Activated CD4-positive, alpha-beta T cell treated with anti-CD3 and anti-CD28 coated beads, Interleukin-2, Interleukin-4, amounts not matched to agents 100 ng/mL and 50 ng/mL, durations not matched to agents 16 hours and 8 hours (primary cell): ENCODE data around the gene MEF2C.
"Not testable (repeated sequence)": the region's sequence is repeated elsewhere in the genome, so short reads cannot be mapped to it uniquely, and the experiment has no call there.

Source experiments
- DNase-seq: peaks from one replicate; pipeline ENCODE4 v3.0.0-alpha.2; 2020; ENCODE audit warnings: low spot score

The MEF2C gene

DNA sequence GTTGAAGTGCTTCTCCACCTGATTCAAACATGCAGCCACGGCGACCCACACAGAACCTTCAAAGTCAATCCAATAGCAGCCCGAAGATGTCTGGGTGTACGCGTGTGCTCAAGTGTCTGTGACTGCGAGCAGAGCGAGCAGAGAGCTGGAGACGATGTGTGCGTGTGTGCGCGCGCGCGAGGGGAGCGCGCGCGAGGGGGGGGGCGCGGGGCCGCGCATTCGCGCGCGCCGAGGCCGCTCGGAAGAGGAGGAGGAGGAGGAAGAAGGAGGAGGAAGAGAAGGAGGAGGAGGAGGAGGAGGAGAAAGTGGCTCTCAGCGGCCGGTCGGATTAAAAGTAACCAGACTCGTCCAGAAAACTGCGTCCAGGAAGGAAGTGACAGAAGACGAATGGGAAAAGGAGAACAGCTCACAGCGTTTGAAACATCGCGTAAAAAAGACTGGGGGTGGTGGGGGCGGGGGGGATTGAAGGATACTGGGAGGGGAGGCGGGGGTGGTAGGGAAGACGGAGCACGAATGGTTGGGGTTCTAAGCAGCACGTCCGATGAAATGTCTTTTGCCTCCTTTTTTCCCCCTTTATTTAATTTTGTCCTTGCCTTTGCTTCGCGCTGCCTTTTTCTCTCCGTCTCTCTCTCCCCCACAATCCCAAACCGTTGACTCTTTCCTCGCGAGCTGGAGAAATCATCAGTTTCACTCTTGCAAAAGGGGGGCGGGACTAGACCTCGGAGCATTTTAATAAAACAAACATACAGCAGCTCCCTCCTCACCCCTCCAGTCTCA is at the start of gene MEF2C:
Gene MEF2C, minus strand, starts transcription at position 126 of the 777 bp plus-strand sequence. CDS start 59,396 bp downstream, outside the sequence.
- DNase-seq, result peak; percentile 21

DNA sequence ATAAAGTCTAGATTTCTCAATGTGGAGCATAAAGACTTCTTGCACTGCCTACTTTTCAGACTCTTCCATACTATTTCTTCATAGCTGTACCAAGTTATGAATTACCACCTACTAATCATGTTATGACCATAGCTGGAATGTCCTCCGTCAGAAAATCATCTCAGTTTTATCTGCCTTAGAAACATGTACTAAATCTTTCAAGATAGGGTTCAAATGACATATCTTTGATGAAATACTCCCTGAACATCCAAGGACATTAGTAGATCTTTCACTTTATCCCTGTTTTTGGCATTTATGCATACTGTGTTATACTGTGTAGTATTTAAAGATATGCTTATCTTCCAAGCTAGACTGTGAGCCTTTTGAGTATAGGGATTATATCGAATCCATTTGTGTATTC is 49.6 kb upstream of the MEF2C start:
- no peak for DNase-seq

DNA sequence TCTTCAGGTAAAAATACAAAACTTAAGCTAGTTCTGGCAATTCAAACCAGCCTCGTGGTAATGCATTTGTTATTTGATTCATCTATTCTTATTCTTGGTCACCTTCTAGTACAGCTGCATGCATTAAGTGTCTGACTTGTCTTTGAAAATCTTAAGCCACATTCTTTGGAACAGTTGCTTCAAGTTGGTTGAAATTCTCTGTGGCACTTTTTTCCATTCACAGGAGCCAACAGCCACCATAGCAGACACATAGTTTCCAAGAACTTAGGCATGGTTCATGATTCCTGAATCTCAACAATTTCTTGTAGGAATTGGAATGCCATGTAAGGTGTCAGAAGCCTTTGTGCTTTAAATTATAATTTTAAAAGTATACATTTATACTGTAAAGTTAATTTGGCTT is 47.4 kb upstream of the MEF2C start:
- no peak for DNase-seq

DNA sequence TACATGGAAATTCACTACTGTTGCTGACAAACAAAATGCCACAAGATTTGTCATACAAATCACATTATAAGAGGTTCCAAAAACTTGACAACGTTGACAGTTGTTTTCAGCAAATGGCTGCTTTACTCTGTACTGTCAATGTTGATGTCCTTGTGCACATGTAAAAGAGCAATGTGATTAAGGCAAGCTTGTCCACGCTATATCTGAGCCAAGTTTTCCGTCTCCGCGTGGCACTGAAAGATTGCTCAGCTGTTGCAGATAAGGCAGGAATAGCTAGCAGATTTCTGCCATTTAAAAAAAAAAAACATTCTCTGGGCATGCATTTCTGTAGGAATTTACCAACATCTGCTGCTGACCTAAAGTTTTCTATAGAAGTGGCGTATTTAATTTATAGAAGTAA is 46.4 kb upstream of the MEF2C start:
- DNase-seq, result no peak

DNA sequence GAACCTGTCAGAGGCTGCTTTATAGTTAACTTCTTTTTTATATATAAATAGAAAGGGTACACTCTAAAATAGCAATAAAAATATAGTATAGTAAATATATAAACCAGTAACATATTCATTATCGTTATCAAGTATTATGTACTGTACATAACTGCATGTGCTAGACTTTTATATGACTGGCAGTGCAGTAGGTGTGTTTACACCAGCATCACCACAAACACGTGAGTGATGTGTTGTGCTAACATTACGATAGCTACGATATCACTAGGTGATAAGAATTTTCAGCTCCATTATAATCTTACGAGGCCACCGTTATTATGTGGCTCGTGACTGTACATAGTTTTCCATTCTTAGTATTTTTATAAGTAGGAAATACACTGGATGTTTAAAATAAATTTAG is 43.8 kb upstream of the MEF2C start:
- DNase-seq, result no peak

DNA sequence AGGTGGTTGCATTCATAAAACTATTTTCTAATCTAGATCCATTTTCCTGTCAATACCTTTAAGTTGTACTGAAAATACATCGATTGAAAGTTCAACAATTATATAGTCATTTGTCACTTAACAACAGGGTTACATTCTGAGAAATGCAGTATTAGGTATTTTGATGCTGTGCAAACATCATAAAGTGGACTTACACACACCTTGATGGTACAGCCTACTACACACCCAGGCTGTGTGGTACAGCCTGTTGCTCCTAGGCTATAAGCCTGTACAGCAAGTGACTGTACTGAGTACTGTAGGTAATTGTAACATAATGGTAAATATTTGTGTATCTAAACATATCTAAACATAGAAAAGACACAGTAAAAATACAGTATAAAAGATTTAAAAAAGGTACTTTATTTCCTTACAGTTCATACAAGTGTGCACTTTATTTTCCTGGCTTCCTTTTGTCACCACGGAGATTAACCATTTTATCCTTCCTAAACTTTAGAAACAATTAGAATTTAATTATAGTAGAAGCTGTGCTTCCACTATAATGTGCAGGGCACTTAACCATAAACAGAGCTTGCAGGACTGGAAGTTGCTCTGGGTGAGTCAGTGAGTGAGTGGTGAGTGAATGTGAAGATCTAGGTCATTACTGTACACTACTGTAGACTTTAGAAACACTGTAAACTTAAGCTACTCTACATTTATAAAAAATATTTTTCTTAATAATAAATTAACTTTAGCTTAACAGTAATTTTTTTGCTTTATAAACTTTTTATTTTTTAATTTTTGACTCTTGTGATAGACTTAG is 42.9 kb upstream of the MEF2C start:
- no peak for DNase-seq

DNA sequence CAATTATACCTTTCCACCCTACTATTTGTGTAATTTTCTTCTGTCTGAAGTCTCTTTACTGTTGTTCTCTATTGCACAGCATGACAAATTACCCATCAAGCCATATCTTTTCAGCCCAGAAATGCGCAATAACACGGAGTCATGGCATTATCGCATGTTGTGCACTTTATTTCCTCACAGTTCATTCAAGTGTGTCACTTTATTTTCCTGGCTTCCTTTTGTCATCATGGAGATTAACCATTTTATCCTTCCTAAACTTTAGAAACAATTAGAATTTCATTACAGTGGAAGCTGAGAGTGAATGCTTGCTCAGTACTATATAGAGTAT is 41.3 kb upstream of the MEF2C start:
- DNase-seq, result no peak

DNA sequence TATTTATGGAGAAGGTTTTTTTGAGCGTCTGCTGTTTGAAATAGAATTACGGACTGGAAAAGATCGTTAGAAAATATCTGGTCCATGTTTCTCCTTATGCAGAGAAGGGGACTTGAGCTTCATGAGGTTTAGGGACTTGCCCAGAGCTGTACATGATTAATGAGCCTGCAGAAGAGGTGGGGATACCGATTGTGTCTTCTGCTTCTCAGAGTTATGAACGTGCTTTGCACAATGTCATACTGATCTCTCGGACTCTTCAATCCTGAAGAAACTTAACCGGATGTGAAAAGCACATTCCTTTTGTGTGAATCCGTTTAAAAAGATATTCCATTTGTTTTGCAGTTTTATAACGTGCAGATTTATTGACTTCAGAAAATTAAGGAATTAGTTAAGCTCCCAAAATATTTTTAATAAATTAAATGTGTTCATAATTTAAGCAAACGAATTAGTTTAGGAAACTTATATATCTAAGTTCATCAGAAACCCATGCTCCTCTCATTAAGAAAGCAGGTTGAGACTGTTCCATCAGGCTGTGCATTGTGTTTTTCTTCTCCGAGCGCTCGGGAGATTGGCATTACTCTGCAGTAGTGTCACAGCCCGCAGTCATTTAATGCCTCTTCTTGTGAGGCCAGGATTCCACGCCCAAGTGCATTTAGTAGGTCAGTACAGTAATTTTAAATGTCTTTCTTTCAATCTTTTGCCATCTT is 40.8 kb upstream of the MEF2C start:
- DNase-seq, result no peak

DNA sequence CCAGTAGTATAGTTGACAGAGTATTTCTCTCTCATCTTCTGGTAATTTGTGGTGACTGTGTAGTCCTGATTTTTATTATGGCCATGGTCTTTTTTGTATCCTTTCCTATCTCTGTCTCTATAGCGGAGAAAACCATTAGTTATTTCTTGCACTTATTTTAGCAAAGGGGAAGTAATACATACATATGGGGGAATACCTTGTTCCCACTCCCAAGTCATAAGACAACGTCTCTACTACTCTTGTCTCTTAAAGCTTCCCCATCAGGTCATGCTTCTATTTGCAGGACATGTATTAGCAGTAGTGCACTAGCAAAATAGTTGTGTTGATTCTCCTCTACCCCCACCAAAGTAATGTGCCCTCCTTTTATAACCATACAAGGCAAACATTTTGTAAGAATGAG is 29.8 kb upstream of the MEF2C start:
- not testable (repeated sequence) for DNase-seq

DNA sequence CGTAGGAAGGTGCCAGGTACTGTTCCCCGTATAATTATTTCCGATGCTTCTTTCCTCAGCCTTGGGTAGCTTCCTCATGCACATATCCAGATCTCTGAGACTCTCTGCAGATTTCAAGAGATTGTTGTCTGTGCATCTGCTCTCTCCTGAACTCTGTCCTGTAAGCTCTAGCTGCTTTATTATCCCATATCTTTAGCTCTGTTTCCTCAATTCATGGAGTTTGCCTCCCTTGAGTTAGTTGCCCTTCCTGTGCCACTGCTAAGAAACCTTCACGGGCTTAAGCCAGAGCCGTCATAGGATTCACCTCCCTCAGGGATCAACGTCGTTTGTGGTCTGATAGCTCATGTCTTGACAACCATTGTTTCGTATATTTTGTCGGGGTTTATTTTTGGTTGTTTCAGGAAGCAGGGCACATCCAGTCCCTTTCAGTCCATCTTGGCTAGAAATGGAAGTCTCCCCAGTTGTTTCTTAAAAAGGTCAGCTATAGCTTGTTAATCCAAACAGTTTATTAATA is 28.1 kb upstream of the MEF2C start:
- DNase-seq, result not testable (repeated sequence)

DNA sequence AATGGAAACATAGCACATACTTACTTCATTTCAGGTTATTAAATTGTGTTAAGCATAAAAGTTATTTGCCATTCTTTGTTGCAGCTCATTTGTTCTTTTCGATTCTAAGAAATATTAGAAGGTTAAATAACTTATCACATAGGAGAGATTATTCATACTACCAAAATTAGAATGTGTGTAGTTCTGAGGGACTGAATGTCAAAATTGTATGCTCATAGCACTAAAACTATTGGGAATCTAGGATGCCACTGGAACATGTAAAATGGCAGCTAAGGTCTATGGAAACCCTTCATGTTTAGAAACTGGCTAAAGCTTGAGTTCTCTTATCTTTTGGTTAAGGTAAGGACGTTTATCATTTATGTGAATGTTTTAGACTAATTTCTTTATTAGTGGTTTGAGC is 21.5 kb upstream of the MEF2C start:
- DNase-seq, result not testable (repeated sequence)

DNA sequence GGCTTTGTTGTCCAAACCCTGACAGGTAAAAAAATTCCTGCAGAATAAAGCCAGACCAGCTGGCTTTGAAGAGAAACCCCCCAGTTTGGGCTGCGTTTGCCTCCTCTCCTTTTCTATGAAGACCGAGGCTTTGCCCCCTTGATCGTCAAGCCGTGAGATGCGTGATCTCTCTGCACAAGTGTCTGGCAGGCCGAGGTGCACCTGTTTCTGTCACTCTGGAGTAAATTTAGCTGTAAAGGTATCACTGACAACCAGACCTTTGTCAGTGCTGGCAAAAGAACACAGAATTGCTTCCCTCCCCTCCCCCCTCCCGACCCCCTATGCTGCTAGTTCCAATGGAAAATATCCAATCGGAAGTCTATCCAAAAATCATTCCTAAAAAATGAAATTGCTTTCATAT is 21.0 kb upstream of the MEF2C start:
- not testable (repeated sequence) for DNase-seq

DNA sequence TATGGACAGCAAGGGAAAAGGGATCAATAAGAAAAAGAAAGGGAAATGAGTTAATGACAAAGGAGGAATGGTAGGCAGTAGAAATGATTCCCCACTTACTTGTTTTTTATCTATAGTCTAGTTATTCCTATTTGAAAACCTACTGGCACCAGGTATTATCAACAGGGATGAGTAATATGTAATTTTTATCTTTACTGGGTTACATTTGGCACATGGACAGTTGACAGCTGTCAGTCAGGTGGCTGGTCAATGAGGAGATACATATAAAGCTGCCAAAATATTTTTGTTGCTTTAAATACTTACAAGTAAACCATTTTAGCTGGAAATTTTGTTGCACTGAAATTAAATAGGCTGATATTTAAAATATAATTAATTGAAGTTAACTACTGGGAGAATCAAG is 18.1 kb upstream of the MEF2C start:
- not testable (repeated sequence) for DNase-seq

DNA sequence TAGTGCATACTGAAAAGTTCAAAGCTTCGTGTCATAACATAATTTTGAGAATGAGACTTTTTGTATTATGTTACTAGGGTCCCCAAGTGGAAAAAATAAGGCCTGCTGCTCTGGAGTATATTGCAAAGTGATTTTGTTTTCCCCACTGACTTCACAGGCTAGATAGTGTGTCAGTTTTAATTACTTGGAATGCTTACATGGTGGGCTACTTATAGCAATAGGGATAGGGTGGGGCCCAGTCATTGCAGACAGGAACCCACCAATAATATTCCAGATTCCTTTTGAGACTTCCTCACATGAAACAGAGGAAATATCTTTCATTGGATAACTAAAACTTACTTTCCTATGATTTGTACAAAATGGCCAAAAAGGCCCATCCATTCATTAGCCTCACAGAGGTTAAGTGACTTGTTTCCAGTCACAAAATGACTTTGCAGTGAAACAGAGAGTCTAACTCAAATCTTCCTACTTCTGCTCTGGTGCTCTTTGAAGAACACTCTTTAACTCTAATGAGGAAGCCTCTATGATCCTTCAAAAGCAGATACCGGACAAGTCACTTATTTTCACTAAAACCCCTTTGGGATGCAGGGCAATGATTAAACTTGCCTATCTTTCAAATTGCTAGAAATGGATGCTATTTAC is 16.2 kb upstream of the MEF2C start:
- no peak for DNase-seq

DNA sequence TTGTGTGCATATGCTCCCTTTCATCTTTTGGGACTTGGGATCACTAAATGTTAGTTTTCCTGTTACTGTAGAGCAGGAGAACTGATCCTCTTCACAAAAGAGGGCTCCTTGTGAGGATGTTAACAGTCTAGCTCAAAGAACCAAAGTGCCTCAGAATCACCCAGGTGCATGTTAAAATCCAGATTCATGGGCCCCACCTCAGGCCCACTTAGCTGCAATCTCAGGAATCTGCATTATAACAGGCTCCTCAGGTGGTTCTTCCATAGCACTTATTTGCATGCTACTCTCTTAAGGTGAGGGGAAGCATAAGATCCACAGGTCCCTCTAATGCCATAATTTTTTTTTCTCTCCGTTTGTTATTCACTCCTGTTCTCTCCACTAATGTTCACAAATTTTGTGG is 14.8 kb upstream of the MEF2C start:
- no peak for DNase-seq

DNA sequence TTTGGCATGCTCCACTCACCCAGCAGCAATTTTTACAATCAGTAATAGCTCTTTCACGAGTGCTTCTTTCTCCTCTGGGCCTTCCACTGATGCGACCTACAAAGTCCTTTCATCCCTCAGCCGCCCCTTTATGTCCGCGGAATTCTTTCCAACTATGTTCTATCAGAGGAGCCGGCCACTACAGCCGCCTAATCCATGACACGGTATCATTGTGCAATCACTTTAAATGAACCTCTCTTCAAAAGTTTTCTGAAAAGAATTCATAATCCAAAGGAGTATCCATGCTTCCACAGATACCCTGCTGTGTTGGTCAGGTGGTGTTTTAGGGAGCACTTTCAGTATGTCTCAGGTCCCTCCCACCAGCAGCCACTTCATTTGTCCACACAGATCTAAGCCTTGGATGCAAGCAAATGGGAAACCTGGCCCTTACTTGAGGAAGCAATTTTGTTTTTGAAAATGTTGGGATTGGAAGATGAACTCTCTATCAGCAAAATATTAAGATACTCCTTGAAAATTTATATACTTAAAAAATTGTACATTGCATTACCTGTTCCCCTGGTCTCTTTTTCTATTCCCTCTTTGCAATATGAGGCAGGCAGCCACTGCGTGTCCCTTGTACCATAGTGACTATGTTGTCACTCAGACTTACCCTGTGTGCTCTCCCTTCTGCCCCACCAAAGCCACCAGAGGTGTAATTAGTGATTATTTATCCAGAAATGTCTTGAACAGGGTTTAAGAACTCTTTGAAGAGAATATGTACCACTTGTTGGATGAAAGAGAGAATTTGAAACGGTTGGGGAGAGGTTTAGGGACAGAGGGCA is 12.9 kb upstream of the MEF2C start:
- DNase-seq, result no peak

DNA sequence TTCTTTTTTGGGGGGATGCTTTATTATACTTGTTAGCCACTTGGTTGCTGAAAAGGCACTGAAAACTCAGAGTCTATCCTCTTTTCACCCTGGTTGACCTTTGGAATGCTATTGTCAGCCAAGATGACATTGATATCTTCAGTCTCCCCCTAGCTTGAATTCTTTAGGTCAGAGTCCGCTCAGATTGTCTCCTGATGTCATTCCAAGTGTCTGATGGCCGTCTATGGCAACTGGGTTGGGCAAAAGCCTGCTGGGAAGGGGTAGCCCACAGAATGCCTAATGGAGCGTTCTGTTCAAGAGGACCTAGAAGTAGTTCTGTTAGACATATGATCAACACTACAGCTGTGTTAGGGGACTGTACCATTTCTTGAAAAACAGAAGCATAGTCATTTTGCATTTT is 9.7 kb upstream of the MEF2C start:
- DNase-seq, result no peak

DNA sequence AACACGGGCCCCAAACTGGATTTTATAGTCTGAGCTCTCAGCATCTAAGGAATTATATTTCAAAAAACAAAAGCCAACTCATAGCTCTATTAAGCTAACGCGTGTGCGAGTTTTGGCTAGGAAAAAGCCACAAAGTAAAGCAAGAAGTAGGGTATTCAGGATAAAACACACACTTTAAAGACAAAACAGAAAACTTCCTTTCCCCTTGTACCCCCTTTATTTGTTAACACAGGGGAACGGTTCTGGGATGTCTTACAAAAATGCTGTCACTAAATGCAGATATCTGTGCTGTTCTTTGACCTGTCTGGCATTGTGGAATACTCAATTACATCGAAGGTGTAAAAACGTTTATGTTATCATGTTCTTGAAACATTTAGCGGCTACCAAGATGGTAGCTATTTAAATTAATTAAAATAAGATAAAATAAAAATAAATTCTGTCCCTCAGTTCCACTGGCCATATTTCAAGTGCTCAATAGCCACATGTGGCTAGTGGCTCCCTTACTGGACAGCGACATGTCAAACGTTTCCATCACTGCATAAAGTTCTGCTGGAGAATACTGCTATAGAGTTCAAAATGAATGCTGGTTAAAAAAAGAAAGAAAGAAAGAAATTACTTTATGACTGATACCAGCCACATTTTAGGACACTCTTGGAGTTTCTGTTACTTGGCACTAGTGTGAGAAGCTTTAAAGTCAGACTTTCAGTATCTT is 7.2 kb upstream of the MEF2C start:
- no peak for DNase-seq

DNA sequence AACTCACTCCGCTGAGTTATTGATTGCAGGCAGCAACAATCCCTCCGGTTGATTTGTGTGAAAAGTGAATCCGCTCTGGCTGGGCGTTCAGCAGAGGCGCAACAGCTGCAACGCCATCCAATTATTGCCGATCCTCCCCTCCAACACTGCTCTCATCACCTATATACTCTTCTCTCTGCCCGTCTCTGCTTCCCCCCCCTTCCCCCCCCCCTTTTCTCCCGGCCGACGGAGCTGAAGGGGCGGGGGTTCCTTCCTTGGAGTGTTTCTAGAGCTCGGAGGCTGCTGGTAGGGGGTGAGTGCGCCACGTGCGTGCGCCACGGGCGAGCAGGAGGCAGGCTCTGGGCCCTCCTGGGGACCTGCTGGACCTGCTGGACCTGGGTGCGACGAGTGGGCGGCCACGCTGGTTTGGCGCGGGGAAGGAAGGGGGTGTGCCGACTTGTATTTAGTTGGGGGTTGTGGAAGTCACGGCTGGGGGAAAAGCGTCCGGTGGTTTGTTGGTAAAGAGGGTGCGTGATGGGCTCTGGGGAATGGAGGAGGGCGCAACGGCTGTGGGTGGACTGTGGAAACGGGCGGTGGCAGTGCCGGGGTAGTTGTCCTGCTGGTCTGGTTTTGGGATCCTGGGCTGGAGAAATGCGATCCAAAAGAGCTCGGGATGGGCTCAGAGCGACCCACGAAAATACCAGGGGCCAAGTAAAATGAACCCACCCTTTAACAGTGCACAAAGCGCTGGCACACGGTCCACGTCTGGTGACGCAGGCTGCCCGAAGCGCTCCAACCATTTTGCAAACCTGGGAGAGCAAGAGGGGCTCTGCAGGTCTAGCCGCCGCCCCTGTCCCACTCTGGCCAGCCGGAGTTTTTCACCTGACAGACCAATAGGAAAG is 6.4 kb upstream of the MEF2C start:
- DNase-seq, result no peak

DNA sequence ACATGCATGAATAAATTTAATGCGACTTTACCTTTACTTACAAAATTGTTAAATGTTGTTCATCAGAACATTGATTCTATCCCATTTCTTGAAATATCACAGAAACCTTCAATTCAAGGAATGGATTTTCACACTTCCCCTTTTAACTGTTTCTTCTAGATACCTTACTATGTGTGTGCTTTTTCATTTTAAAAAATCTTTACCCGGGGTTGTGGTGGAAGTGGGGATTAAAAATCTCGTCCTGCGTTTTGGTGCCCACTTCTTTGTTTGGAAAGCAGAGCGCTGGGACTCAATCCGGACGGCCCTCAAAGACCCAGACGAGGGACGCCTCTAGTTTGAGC is 5.8 kb upstream of the MEF2C start:
- DNase-seq, result no peak
